ENCODE data around the gene MRPS22.

Gene MRPS22

GRCh38 chr3:139343895-139344856 lies at the start of gene MRPS22:
TSS of gene MRPS22 (plus strand) at chr3:139344020. CDS start at chr3:139344027, 7 bp downstream.
- DNase-seq (ENCODE audit: low read depth in 2 of 2): peak; percentile 59 to 67

GRCh38 chr3:139295040-139295439 lies 48.8 kb upstream of the MRPS22 start:
- no peak for DNase-seq (ENCODE audit: low read depth in 2 of 2)

GRCh38 chr3:139296141-139296718 lies 47.6 kb upstream of the MRPS22 start:
- DNase-seq (ENCODE audit: low read depth in 2 of 2): no peak

GRCh38 chr3:139297588-139298311 lies 46.1 kb upstream of the MRPS22 start:
- no peak for DNase-seq (ENCODE audit: low read depth in 2 of 2)

- no peak for DNase-seq (ENCODE audit: low read depth in 2 of 2)
Measured at GRCh38 chr3:139299261-139300132, 44.3 kb upstream of the MRPS22 start.

- DNase-seq (ENCODE audit: low read depth in 2 of 2): no peak
Measured at GRCh38 chr3:139300416-139300815, 43.4 kb upstream of the MRPS22 start.

- no peak for DNase-seq (ENCODE audit: low read depth in 2 of 2)
Measured at GRCh38 chr3:139301183-139301582, 42.6 kb upstream of the MRPS22 start.

- no peak for DNase-seq (ENCODE audit: low read depth in 2 of 2)
Measured at GRCh38 chr3:139301654-139302053, 42.2 kb upstream of the MRPS22 start.

GRCh38 chr3:139302084-139302800 lies 41.6 kb upstream of the MRPS22 start:
- no peak for DNase-seq (ENCODE audit: low read depth in 2 of 2)

GRCh38 chr3:139302801-139303113 lies 41.1 kb upstream of the MRPS22 start:
- no peak for DNase-seq (ENCODE audit: low read depth in 2 of 2)

GRCh38 chr3:139303216-139303615 lies 40.6 kb upstream of the MRPS22 start:
- no peak for DNase-seq (ENCODE audit: low read depth in 2 of 2)

- DNase-seq (ENCODE audit: low read depth in 2 of 2): no peak
Measured at GRCh38 chr3:139304383-139304782, 39.4 kb upstream of the MRPS22 start.

GRCh38 chr3:139306078-139306477 lies 37.7 kb upstream of the MRPS22 start:
- no peak for DNase-seq (ENCODE audit: low read depth in 2 of 2)

GRCh38 chr3:139307072-139307491 lies 36.7 kb upstream of the MRPS22 start:
- DNase-seq (ENCODE audit: low read depth in 2 of 2): no peak

GRCh38 chr3:139307601-139308555 lies 35.9 kb upstream of the MRPS22 start:
- DNase-seq (ENCODE audit: low read depth in 2 of 2): no peak

- no peak for DNase-seq (ENCODE audit: low read depth in 2 of 2)
Measured at GRCh38 chr3:139308560-139308959, 35.3 kb upstream of the MRPS22 start.

GRCh38 chr3:139309061-139309591 lies 34.7 kb upstream of the MRPS22 start:
- no peak for DNase-seq (ENCODE audit: low read depth in 2 of 2)

- no peak for DNase-seq (ENCODE audit: low read depth in 2 of 2)
Measured at GRCh38 chr3:139309880-139310279, 33.9 kb upstream of the MRPS22 start.

- no peak for DNase-seq (ENCODE audit: low read depth in 2 of 2)
Measured at GRCh38 chr3:139310474-139310933, 33.3 kb upstream of the MRPS22 start.

All from activated CD4-positive, alpha-beta T cell treated with anti-CD3 and anti-CD28 coated beads for 24 hours (primary cell).